Effector memory CD8-positive, alpha-beta T cell (primary cell): ENCODE measurements around the gene UBAP2L.
"Not testable (repeated sequence)": the region's sequence is repeated elsewhere in the genome, so short reads cannot be mapped to it uniquely, and the experiment has no call there.

Experiments
- ATAC-seq: fragments of 150-1000 bp; cut with Tn5 transposase; replicated peaks from 2 replicates; pipeline ENCODE4 v1.10.0; 2021; ENCODE audit warnings: mild to moderate bottlenecking, moderate library complexity
- DNase-seq, 3 experiments: peaks; one replicate each; pipeline ENCODE4 v3.0.0; 2021
- H3K27ac Mint-ChIP-seq, 2 donors: one replicate each; pipeline ENCODE4 v1.8.0; 2022; ENCODE audit warnings: mild to moderate bottlenecking in 2 of 2, mixed read lengths in 2 of 2, moderate library complexity in 2 of 2
- H3K27me3 Mint-ChIP-seq, 2 donors: one replicate each; pipeline ENCODE4 v1.8.0; 2022; ENCODE audit warnings: mixed read lengths in 2 of 2
- H3K36me3 Mint-ChIP-seq: one replicate; pipeline ENCODE4 v1.8.0; 2022; ENCODE audit warnings: mild to moderate bottlenecking, moderate library complexity, mixed read lengths; ENCODE audit not compliant: insufficient read depth
- H3K4me1 Mint-ChIP-seq, 2 donors: one replicate each; pipeline ENCODE4 v1.8.0; 2022; ENCODE audit warnings: low read depth in 2 of 2, mixed read lengths in 2 of 2
- H3K4me3 Mint-ChIP-seq, 2 donors: one replicate each; pipeline ENCODE4 v1.8.0; 2022; ENCODE audit warnings: mild to moderate bottlenecking in 2 of 2, mixed read lengths in 2 of 2, moderate library complexity in 2 of 2
- H3K9me3 Mint-ChIP-seq, 2 donors: one replicate each; pipeline ENCODE4 v1.8.0; 2022; ENCODE audit warnings: mixed read lengths in 2 of 2

Gene UBAP2L

GRCh38 chr1:154312229-154313065 lies 91.7 kb downstream of the UBAP2L start:
- not testable (repeated sequence) for H3K4me3 Mint-ChIP-seq, DNase-seq, ATAC-seq, H3K36me3 Mint-ChIP-seq, H3K4me1 Mint-ChIP-seq, H3K9me3 Mint-ChIP-seq
- peak overlapping the region in 1 of 2 donors; percentile 24 for H3K27ac Mint-ChIP-seq
- peaks cover 4 to 12% of the 10 kb centered on the region in 2 donors for H3K27me3 Mint-ChIP-seq

GRCh38 chr1:154313066-154313356 lies 92.3 kb downstream of the UBAP2L start:
- Mint-ChIP-seq H3K9me3 (peaks cover 0 to 1% of the 10 kb centered on the region in 2 donors), H3K27ac (peak overlapping the region in 1 of 2 donors; percentile 24), H3K4me3 (no peak overlapping the region), H3K36me3 (no peaks in the 10 kb centered on the region), H3K27me3 (peaks cover 4 to 16% of the 10 kb centered on the region in 2 donors), H3K4me1 (peaks cover 0 to 4% of the 10 kb centered on the region in 2 donors)
- DNase-seq (no peak), ATAC-seq (no peak)

GRCh38 chr1:154314226-154314625 lies 93.5 kb downstream of the UBAP2L start:
- not testable (repeated sequence) for H3K4me3 Mint-ChIP-seq, ATAC-seq, H3K4me1 Mint-ChIP-seq, H3K9me3 Mint-ChIP-seq, H3K36me3 Mint-ChIP-seq, H3K27ac Mint-ChIP-seq, DNase-seq
- peaks cover 4 to 20% of the 10 kb centered on the region in 2 donors for H3K27me3 Mint-ChIP-seq

GRCh38 chr1:154316704-154317103 lies 95.9 kb downstream of the UBAP2L start:
- no peak overlapping the region for H3K4me3 Mint-ChIP-seq
- DNase-seq, result no peak
- H3K27ac Mint-ChIP-seq, result no peak overlapping the region
- ATAC-seq, result no peak
- no peaks in the 10 kb centered on the region for H3K4me1 Mint-ChIP-seq
- no peaks in the 10 kb centered on the region for H3K36me3 Mint-ChIP-seq
- H3K27me3 Mint-ChIP-seq, result peaks cover 4 to 20% of the 10 kb centered on the region in 2 donors
- H3K9me3 Mint-ChIP-seq, result peaks cover 0 to 1% of the 10 kb centered on the region in 2 donors

GRCh38 chr1:154318386-154318785 lies 97.6 kb downstream of the UBAP2L start:
- Mint-ChIP-seq H3K4me1 (no peaks in the 10 kb centered on the region), H3K9me3 (peaks cover 0 to 1% of the 10 kb centered on the region in 2 donors), H3K36me3 (no peaks in the 10 kb centered on the region), H3K4me3 (no peak overlapping the region), H3K27ac (no peak overlapping the region), H3K27me3 (peaks cover 4 to 11% of the 10 kb centered on the region in 2 donors)
- no peak for ATAC-seq
- DNase-seq, result no peak
